GM12875 (cell line): Measurements from ENCODE around the gene SMG5.

ENCODE experiments used
- H3K4me3 ChIP-seq: one replicate; pipeline ENCODE4 v1.5.1; 2011; ENCODE audit warnings: low read depth, low read length, control low read depth
- TF ChIP-seq, protein P1 (sequence below): IDR thresholded peaks from 2 replicates; pipeline ENCODE4 v1.5.1; 2011; ENCODE audit warnings: low read depth, mild to moderate bottlenecking, control low read depth, inconsistent platforms, low read length, moderate library complexity, borderline replicate concordance; ENCODE audit not compliant: insufficient read depth

The SMG5 gene

DNA sequence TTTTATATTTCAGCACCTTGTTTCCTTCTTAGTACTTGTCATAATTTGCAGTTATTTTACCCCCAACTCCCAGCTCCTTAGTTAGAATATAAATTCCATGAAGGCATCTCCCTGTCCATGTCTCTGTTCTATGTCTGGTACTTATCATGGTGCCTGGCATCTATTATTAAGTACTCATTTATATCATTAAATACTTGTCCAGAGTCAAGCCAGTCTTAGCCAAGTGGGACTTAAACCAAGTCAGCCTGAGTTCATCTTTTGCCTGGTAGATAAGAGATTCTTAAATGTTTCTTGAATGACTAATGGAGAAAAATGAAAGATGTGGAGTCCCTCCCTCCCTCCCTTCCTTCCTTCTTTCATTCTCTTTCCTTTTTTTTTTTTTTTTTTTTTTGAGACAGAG lies 79.3 kb downstream of the SMG5 start:
- H3K4me3 ChIP-seq, result no peak overlapping the region

DNA sequence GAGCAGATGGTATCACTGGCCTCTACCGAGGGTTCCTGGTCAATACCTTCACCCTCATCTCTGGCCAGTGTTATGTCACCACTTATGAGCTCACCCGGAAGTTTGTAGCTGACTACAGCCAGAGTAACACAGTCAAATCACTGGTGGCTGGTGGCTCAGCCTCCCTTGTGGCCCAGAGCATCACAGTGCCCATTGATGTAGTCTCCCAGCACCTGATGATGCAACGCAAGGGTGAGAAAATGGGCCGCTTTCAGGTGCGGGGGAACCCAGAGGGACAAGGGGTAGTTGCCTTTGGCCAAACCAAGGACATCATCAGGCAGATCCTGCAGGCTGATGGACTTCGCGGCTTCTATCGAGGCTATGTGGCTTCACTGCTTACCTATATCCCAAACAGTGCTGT lies 82.6 kb downstream of the SMG5 start:
- TF ChIP-seq, protein P1, sequence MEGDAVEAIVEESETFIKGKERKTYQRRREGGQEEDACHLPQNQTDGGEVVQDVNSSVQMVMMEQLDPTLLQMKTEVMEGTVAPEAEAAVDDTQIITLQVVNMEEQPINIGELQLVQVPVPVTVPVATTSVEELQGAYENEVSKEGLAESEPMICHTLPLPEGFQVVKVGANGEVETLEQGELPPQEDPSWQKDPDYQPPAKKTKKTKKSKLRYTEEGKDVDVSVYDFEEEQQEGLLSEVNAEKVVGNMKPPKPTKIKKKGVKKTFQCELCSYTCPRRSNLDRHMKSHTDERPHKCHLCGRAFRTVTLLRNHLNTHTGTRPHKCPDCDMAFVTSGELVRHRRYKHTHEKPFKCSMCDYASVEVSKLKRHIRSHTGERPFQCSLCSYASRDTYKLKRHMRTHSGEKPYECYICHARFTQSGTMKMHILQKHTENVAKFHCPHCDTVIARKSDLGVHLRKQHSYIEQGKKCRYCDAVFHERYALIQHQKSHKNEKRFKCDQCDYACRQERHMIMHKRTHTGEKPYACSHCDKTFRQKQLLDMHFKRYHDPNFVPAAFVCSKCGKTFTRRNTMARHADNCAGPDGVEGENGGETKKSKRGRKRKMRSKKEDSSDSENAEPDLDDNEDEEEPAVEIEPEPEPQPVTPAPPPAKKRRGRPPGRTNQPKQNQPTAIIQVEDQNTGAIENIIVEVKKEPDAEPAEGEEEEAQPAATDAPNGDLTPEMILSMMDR, result no peak
- no peak overlapping the region for H3K4me3 ChIP-seq

More for the DNA sequence above, 79.3 kb downstream of the SMG5 start:
- TF ChIP-seq, protein P1, result no peak
